ENCODE data around the gene THAP3. TPM values are rescaled to one million over a fixed set of nuclear protein-coding genes. Genes with fewer than 3 reads are reported as not detected.
"Not testable (repeated sequence)": the region's sequence is repeated elsewhere in the genome, so short reads cannot be mapped to it uniquely, and the experiment has no call there.

THAP3 gene
- total RNA-seq, 1 experiment from 2014 or later, result 14.6 TPM

GRCh38 chr1:6660415-6661049 is 35.9 kb downstream of the THAP3 start:
- CTCF ChIA-PET, result no interaction called here
- H3K9me2 ChIP-seq (ENCODE audit: insufficient read depth), result no peaks in the 10 kb centered on the region
- no peak overlapping the region for H3K27ac ChIP-seq
- H3K79me2 ChIP-seq (ENCODE audit: low read depth), result no peaks in the 10 kb centered on the region
- H3F3A ChIP-seq (ENCODE audit: insufficient read depth, low read depth), result no peaks in the 10 kb centered on the region
- intact Hi-C loops (cut with micrococcal nuclease; ENCODE audit: unreplicated experiment), result no loop called here
- no peaks in the 10 kb centered on the region for H3K9me3 ChIP-seq (ENCODE audit: insufficient read depth, low read depth)
- POLR2A ChIA-PET (ENCODE audit: unreplicated experiment), result no interaction called here
- no peaks in the 10 kb centered on the region for H4K20me1 ChIP-seq (ENCODE audit: insufficient read depth)
- H3K4me2 ChIP-seq, result no peak overlapping the region
- no peaks in the 10 kb centered on the region for H3K4me1 ChIP-seq (replicated peaks; ENCODE audit: insufficient read depth)
- H3K4me3 ChIP-seq, result no peak overlapping the region
- no peak for TF ChIP-seq EZH2 (IDR thresholded peaks at IDR 0.05; ENCODE audit: low read depth)
- TF ChIP-seq, protein P1, sequence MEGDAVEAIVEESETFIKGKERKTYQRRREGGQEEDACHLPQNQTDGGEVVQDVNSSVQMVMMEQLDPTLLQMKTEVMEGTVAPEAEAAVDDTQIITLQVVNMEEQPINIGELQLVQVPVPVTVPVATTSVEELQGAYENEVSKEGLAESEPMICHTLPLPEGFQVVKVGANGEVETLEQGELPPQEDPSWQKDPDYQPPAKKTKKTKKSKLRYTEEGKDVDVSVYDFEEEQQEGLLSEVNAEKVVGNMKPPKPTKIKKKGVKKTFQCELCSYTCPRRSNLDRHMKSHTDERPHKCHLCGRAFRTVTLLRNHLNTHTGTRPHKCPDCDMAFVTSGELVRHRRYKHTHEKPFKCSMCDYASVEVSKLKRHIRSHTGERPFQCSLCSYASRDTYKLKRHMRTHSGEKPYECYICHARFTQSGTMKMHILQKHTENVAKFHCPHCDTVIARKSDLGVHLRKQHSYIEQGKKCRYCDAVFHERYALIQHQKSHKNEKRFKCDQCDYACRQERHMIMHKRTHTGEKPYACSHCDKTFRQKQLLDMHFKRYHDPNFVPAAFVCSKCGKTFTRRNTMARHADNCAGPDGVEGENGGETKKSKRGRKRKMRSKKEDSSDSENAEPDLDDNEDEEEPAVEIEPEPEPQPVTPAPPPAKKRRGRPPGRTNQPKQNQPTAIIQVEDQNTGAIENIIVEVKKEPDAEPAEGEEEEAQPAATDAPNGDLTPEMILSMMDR (conservative IDR thresholded peaks at IDR 0.05), result no peak
- H3K27me3 ChIP-seq (ENCODE audit: insufficient read depth, low read depth), result no peaks in the 10 kb centered on the region
- no peaks in the 10 kb centered on the region for H3K36me3 ChIP-seq (ENCODE audit: low read depth)
- no TSS peak for BruUV-seq (replicated peaks)
- DNase-seq, result no peak
- H2AFZ ChIP-seq, result no peak overlapping the region

- POLR2A ChIA-PET (ENCODE audit: unreplicated experiment); H3K79me2 ChIP-seq (ENCODE audit: low read depth); H3K4me2 ChIP-seq; H3K36me3 ChIP-seq (ENCODE audit: low read depth); H2AFZ ChIP-seq; BruUV-seq (replicated peaks); H3F3A ChIP-seq (ENCODE audit: insufficient read depth, low read depth); H3K27ac ChIP-seq; H3K9me3 ChIP-seq (ENCODE audit: insufficient read depth, low read depth); H4K20me1 ChIP-seq (ENCODE audit: insufficient read depth); intact Hi-C loops (cut with micrococcal nuclease; ENCODE audit: unreplicated experiment); DNase-seq; H3K9me2 ChIP-seq (ENCODE audit: insufficient read depth); H3K27me3 ChIP-seq (ENCODE audit: insufficient read depth, low read depth); H3K4me1 ChIP-seq (replicated peaks; ENCODE audit: insufficient read depth); H3K4me3 ChIP-seq: not testable (repeated sequence)
- CTCF ChIA-PET, result interaction anchor here (0.7 kb wide), 1 partner anchor 81 kb away, joined by 3 read pairs; no protein-coding TSS in a partner anchor
Measured at GRCh38 chr1:6662468-6662867, 37.8 kb downstream of the THAP3 start.

- Histone ChIP-seq H4K20me1 (ENCODE audit: insufficient read depth) (no peaks in the 10 kb centered on the region), H3K4me2 (no peak overlapping the region), H3K4me3 (no peak overlapping the region), H2AFZ (no peak overlapping the region), H3K27me3 (ENCODE audit: insufficient read depth, low read depth) (no peaks in the 10 kb centered on the region), H3F3A (ENCODE audit: insufficient read depth, low read depth) (no peaks in the 10 kb centered on the region), H3K36me3 (ENCODE audit: low read depth) (no peaks in the 10 kb centered on the region), H3K27ac (no peak overlapping the region), H3K4me1 (replicated peaks; ENCODE audit: insufficient read depth) (no peaks in the 10 kb centered on the region), H3K79me2 (ENCODE audit: low read depth) (no peaks in the 10 kb centered on the region), H3K9me3 (ENCODE audit: insufficient read depth, low read depth) (no peaks in the 10 kb centered on the region), H3K9me2 (ENCODE audit: insufficient read depth) (no peaks in the 10 kb centered on the region)
- POLR2A ChIA-PET (ENCODE audit: unreplicated experiment), result interaction anchor here (0.7 kb wide), 1 partner anchor 12 kb away, joined by 3 read pairs; no protein-coding TSS in a partner anchor
- intact Hi-C loops (cut with micrococcal nuclease; ENCODE audit: unreplicated experiment), result no loop called here
- TF ChIP-seq, protein P1 (conservative IDR thresholded peaks at IDR 0.05), result no peak
- no peak for TF ChIP-seq EZH2 (IDR thresholded peaks at IDR 0.05; ENCODE audit: low read depth)
- CTCF ChIA-PET, result interaction anchor here (0.5 kb wide), 1 partner anchor 478 kb away, joined by 7 read pairs; no protein-coding TSS in a partner anchor
- DNase-seq, result no peak
- no TSS peak for BruUV-seq (replicated peaks)
Measured at GRCh38 chr1:6666696-6667095, 42.0 kb downstream of the THAP3 start.

DNA sequence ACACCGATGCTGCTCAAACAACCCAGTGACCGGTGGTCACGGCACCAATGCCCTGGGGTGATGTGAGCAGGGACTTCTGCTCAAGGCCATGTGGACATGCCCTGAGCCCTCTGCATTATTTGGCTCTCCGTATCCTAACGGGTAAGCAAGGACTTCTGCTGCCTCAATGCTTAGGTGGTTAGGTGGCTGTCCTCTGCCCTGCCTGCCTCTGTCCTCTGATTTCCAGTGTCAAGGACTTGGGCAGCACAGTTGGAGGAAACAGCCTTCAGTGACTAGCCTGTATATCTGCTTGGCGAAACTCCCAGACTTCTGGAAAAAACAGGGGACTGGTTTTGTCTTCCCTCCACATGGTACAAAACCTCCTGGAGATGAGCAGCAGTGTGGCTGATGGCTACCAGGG is 42.5 kb downstream of the THAP3 start:
- TF ChIP-seq, protein P1 (conservative IDR thresholded peaks at IDR 0.05), result no peak
- no peak for TF ChIP-seq EZH2 (IDR thresholded peaks at IDR 0.05; ENCODE audit: low read depth)
- POLR2A ChIA-PET (ENCODE audit: unreplicated experiment), result interaction anchor here (0.7 kb wide), 1 partner anchor 13 kb away, joined by 3 read pairs; no protein-coding TSS in a partner anchor
- no peak overlapping the region for H3K27ac ChIP-seq
- no peaks in the 10 kb centered on the region for H3K4me1 ChIP-seq (replicated peaks; ENCODE audit: insufficient read depth)
- H3F3A ChIP-seq (ENCODE audit: insufficient read depth, low read depth), result no peaks in the 10 kb centered on the region
- no peaks in the 10 kb centered on the region for H3K9me3 ChIP-seq (ENCODE audit: insufficient read depth, low read depth)
- no peak overlapping the region for H3K4me3 ChIP-seq
- intact Hi-C loops (cut with micrococcal nuclease; ENCODE audit: unreplicated experiment), result no loop called here
- no peaks in the 10 kb centered on the region for H3K9me2 ChIP-seq (ENCODE audit: insufficient read depth)
- H3K4me2 ChIP-seq, result no peak overlapping the region
- no peaks in the 10 kb centered on the region for H3K79me2 ChIP-seq (ENCODE audit: low read depth)
- no peaks in the 10 kb centered on the region for H3K36me3 ChIP-seq (ENCODE audit: low read depth)
- no peaks in the 10 kb centered on the region for H4K20me1 ChIP-seq (ENCODE audit: insufficient read depth)
- BruUV-seq (replicated peaks), result no TSS peak
- no peak for DNase-seq
- CTCF ChIA-PET, result no interaction called here
- no peak overlapping the region for H2AFZ ChIP-seq
- no peaks in the 10 kb centered on the region for H3K27me3 ChIP-seq (ENCODE audit: insufficient read depth, low read depth)

Data from PC-9 (cell line).